H1 (cell line): ENCODE results near the gene SELENBP1. TPM values are rescaled to one million over a fixed set of nuclear protein-coding genes. Genes with fewer than 3 reads are reported as not detected.

Source experiments
- CTCF ChIA-PET: fragments of 300-600 bp; sonication (Branson Sonifier 250); formaldehyde crosslinking; loops from one replicate; lab custom pipeline; 2021; ENCODE audit not compliant: partially characterized antibody; lab: Charles Lee
- POLR2A ChIA-PET: fragments of 300-600 bp; sonication (Branson Sonifier 250); formaldehyde crosslinking; loops from one replicate; lab custom pipeline; 2021; ENCODE audit warnings: inconsistent platforms; ENCODE audit not compliant: partially characterized antibody; lab: Charles Lee
- DNase-seq, 2 experiments: peaks; one replicate each; pipeline versions ENCODE4 v3.0.0 to v3.0.0-alpha.2; 2010 to 2022; ENCODE audit warnings: low spot score in 2 of 2, low read depth in 1 of 2, mixed read lengths in 1 of 2
- FAIRE-seq: peaks from 2 replicates; lab custom pipeline; 2011; peaks lifted over from hg19 to GRCh38; lab: Jason Lieb, UNC
- H2AFZ ChIP-seq: 2 replicates; pipeline ENCODE4 v1.8.1; 2012; ENCODE audit warnings: low read length, inconsistent platforms
- H2AK5ac ChIP-seq: 2 replicates; pipeline ENCODE4 v1.6.1; 2013; ENCODE audit warnings: low read depth, low read length
- H2BK120ac ChIP-seq: replicated peaks from 2 replicates; pipeline ENCODE3; 2013; ENCODE audit warnings: low read depth, low read length, inconsistent platforms
- H2BK12ac ChIP-seq: 2 replicates; pipeline ENCODE4 v1.6.1; 2013; ENCODE audit warnings: low read depth, low read length
- H2BK15ac ChIP-seq: 2 replicates; pipeline ENCODE4 v1.6.1; 2013; ENCODE audit warnings: low read length
- H2BK20ac ChIP-seq: 2 replicates; pipeline ENCODE4 v1.6.1; 2013; ENCODE audit warnings: low read length
- H2BK5ac ChIP-seq: 2 replicates; pipeline ENCODE4 v1.6.1; 2013; ENCODE audit warnings: low read depth, low read length
- H3K14ac ChIP-seq: 2 replicates; pipeline ENCODE4 v1.6.1; 2013; ENCODE audit warnings: inconsistent platforms; ENCODE audit not compliant: insufficient read length
- H3K18ac ChIP-seq: 2 replicates; pipeline ENCODE4 v1.6.1; 2013; ENCODE audit warnings: low read length; ENCODE audit errors: extremely low read depth
- H3K23ac ChIP-seq: 2 replicates; pipeline ENCODE4 v1.6.1; 2013; ENCODE audit warnings: inconsistent platforms; ENCODE audit not compliant: insufficient read length
- H3K23me2 ChIP-seq: 2 replicates; pipeline ENCODE4 v1.6.1; 2013; ENCODE audit warnings: low read depth, low read length
- H3K27ac ChIP-seq: 2 replicates; pipeline ENCODE4 v1.6.1; 2011; ENCODE audit warnings: low read depth, low read length, inconsistent platforms
- H3K27me3 ChIP-seq, 4 experiments: replicated peaks in 1 of 4; 1 replicate in 1 of 4; 2 replicates in 3 of 4; pipeline versions ENCODE4 v1.6.1 to v1.8.1; 2011 to 2013; ENCODE audit warnings: low read length in 3 of 4, mild to moderate bottlenecking in 3 of 4, inconsistent platforms in 2 of 4, mixed read lengths in 2 of 4, moderate library complexity in 1 of 4; ENCODE audit not compliant: control insufficient read depth in 3 of 4, insufficient read depth in 3 of 4; ENCODE audit errors: extremely low read depth in 1 of 4
- H3K36me3 ChIP-seq, 4 experiments: 2 replicates each; pipeline versions ENCODE4 v1.6.1 to v1.8.1; 2011 to 2013; ENCODE audit warnings: mild to moderate bottlenecking in 4 of 4, low read length in 3 of 4, moderate library complexity in 2 of 4, control low read depth in 1 of 4, inconsistent platforms in 1 of 4; ENCODE audit not compliant: insufficient read depth in 4 of 4, control insufficient read depth in 2 of 4
- H3K4ac ChIP-seq: replicated peaks from 2 replicates; pipeline ENCODE3; 2013; ENCODE audit warnings: low read length, low read depth, mixed read lengths, inconsistent platforms; ENCODE audit not compliant: insufficient read length
- H3K4me1 ChIP-seq, 4 experiments: replicated peaks in 1 of 4; 1 replicate in 1 of 4; 2 replicates in 3 of 4; pipeline versions ENCODE4 v1.6.1 to v1.8.1; 2011 to 2013; ENCODE audit warnings: low read length in 3 of 4, inconsistent platforms in 2 of 4, mixed read lengths in 1 of 4; ENCODE audit not compliant: insufficient read depth in 4 of 4, control insufficient read depth in 3 of 4
- H3K4me2 ChIP-seq, 2 experiments: 2 replicates each; pipeline versions ENCODE4 v1.6.1 to v1.8.1; 2011 to 2013; ENCODE audit warnings: low read depth in 2 of 2, low read length in 2 of 2, control low read depth in 1 of 2, inconsistent platforms in 1 of 2, mild to moderate bottlenecking in 1 of 2; ENCODE audit not compliant: insufficient read depth in 1 of 2
- H3K4me3 ChIP-seq, 4 experiments: fragments of 200-600, 300-600 bp in 1 of 4; sonication (generic), shearing (Covaris generic), sonication (Bioruptor Twin) in 1 of 4; 2 replicates each; pipeline versions ENCODE4 v1.5.1 to v1.8.1; 2011 to 2016; ENCODE audit warnings: low read length in 4 of 4, low read depth in 3 of 4, control low read depth in 2 of 4, inconsistent platforms in 2 of 4, mild to moderate bottlenecking in 2 of 4, mixed read lengths in 1 of 4, moderate library complexity in 1 of 4; ENCODE audit not compliant: insufficient read depth in 2 of 4; ENCODE audit errors: extremely low read depth in 1 of 4
- H3K56ac ChIP-seq: replicated peaks from 2 replicates; pipeline ENCODE3; 2013; ENCODE audit warnings: low read depth, mild to moderate bottlenecking, mixed read lengths, low read length, inconsistent platforms; ENCODE audit not compliant: insufficient read length
- H3K79me1 ChIP-seq: 2 replicates; pipeline ENCODE4 v1.6.1; 2013; ENCODE audit warnings: low read depth, low read length, control low read depth
- H3K79me2 ChIP-seq, 2 experiments: 2 replicates each; pipeline versions ENCODE4 v1.6.1 to v1.8.1; 2012 to 2013; ENCODE audit warnings: low read length in 2 of 2, mild to moderate bottlenecking in 2 of 2, inconsistent platforms in 1 of 2; ENCODE audit not compliant: insufficient read depth in 2 of 2, control insufficient read depth in 1 of 2
- H3K9ac ChIP-seq, 4 experiments: replicated peaks in 1 of 4; 1 replicate in 1 of 4; 2 replicates in 3 of 4; pipeline versions ENCODE4 v1.6.1 to v1.8.1; 2011 to 2013; ENCODE audit warnings: low read depth in 3 of 4, low read length in 3 of 4, control low read depth in 2 of 4, mild to moderate bottlenecking in 2 of 4, moderate library complexity in 2 of 4, inconsistent platforms in 1 of 4; ENCODE audit errors: extremely low read depth in 1 of 4
- H3K9me3 ChIP-seq, 2 experiments: 2 replicates each; pipeline versions ENCODE4 v1.6.1 to v1.8.1; 2012 to 2013; ENCODE audit warnings: mild to moderate bottlenecking in 2 of 2, moderate library complexity in 2 of 2, control low read depth in 1 of 2, inconsistent platforms in 1 of 2, low read depth in 1 of 2, low read length in 1 of 2, mixed read lengths in 1 of 2; ENCODE audit not compliant: insufficient read depth in 2 of 2
- H4K20me1 ChIP-seq, 2 experiments: replicated peaks in 1 of 2; 2 replicates each; pipeline versions ENCODE3 to v1.8.1; 2011 to 2013; ENCODE audit warnings: inconsistent platforms in 2 of 2, low read length in 2 of 2, mild to moderate bottlenecking in 1 of 2; ENCODE audit not compliant: insufficient read depth in 2 of 2, control insufficient read depth in 1 of 2
- H4K5ac ChIP-seq: 2 replicates; pipeline ENCODE4 v1.6.1; 2013; ENCODE audit warnings: low read length, low read depth, mixed read lengths, inconsistent platforms; ENCODE audit not compliant: insufficient read length
- H4K8ac ChIP-seq: 2 replicates; pipeline ENCODE4 v1.8.0; 2013; ENCODE audit warnings: mild to moderate bottlenecking, moderate library complexity, low read length, inconsistent platforms; ENCODE audit not compliant: insufficient read depth; ENCODE audit errors: extremely low read depth
- H4K91ac ChIP-seq: replicated peaks from 2 replicates; pipeline ENCODE3; 2013; ENCODE audit warnings: low read length, mixed read lengths, inconsistent platforms; ENCODE audit not compliant: insufficient read length
- WGBS, 2 experiments: shearing (Covaris generic) in 1 of 2; methylation state at CpG; one replicate each; pipeline versions ENCODE4 v1.1.6 to v1.1.7; 2013 to 2015; ENCODE audit warnings: low lambda C conversion rate in 2 of 2, mixed read lengths in 2 of 2, inconsistent platforms in 1 of 2, low coverage in 1 of 2, missing lambda C conversion rate in 1 of 2; ENCODE audit not compliant: insufficient replicate concordance in 2 of 2, insufficient coverage in 1 of 2, insufficient read length in 1 of 2; ENCODE audit errors: extremely low coverage in 1 of 2, missing lambda C conversion rate in 1 of 2; 5-methylcytosine and 5-hydroxymethylcytosine counted together
- long read RNA-seq, 2 experiments: library from RNA in 1 of 2; library from capped mRNA in 1 of 2; stranded (forward); transcript quantifications; one replicate each; pipeline ENCODE4 v2.0.0, GENCODE V29; 2021; ENCODE audit warnings: inconsistent platforms in 1 of 2
- polyA minus RNA-seq, 3 experiments: library from RNA; depleted of rRNA, polyadenylated mRNA; stranded (reverse); fragments of >200 nt; gene quantifications; 1 replicate in 2 of 3; 2 replicates in 1 of 3; pipeline ENCODE4 v1.2.3, GENCODE V29; 2011
- polyA plus RNA-seq, 7 experiments: library from polyadenylated mRNA; depleted of rRNA in 3 of 7; stranded (reverse) in 5 of 7; unstranded in 2 of 7; fragments of >200 nt in 5 of 7; fragments of 200-250 nt in 2 of 7; gene quantifications; 1 replicate in 5 of 7; 2 replicates in 1 of 7; 4 replicates in 1 of 7; pipeline versions ENCODE4 v1.2.1 to v1.2.3, GENCODE V29; 2011 to 2013; ENCODE audit warnings: missing spikeins in 2 of 7, mixed read lengths in 2 of 7
- total RNA-seq: library from RNA; stranded (reverse); fragmentation: NEBNext Ultra II Directional; extraction: Animal tissue kit (Norgen Biotek cat#: 25700); gene quantifications from 2 replicates; pipeline ENCODE4 v1.2.1, GENCODE V29; 2021

SELENBP1 gene
- total RNA-seq (15.3 and 20.0 TPM in 2 replicates), polyA plus RNA-seq (2011; rRNA removed) (32.4 and 39.4 TPM in 2 replicates), polyA minus RNA-seq (2011; rRNA and poly(A)+ RNA removed) (18.6 and 27.3 TPM in 2 replicates)
- polyA plus RNA-seq (2011; cell fraction: cytosol; rRNA removed): 39.9 TPM
- polyA plus RNA-seq (2011; cell fraction: nucleus; rRNA removed): 120 TPM
- 22.5 to 28.2 TPM (median 25.5 TPM) in 4 replicates for polyA plus RNA-seq (2012, experiment 1 of 2)
- polyA plus RNA-seq (2012, experiment 2 of 2): 18.5 TPM
- 11.7 TPM for polyA plus RNA-seq (2013, experiment 1 of 2)
- polyA plus RNA-seq (2013, experiment 2 of 2): 10.3 TPM
- polyA minus RNA-seq (2011; cell fraction: cytosol; rRNA and poly(A)+ RNA removed): 12.6 TPM
- polyA minus RNA-seq (2011; cell fraction: nucleus; rRNA and poly(A)+ RNA removed): 12.8 TPM
- long read RNA-seq, experiment 1, partial matches to known transcripts: 4 of 9 reads
- long read RNA-seq, experiment 1, other reads (novel, unspliced or antisense): 1 of 9 reads
- long read RNA-seq, experiment 2, transcript SELENBP1-201 (12 exons, 1,752 nt): major isoform, 9 of 14 reads
- long read RNA-seq, experiment 2, partial matches to known transcripts: 0 of 14 reads
- long read RNA-seq, experiment 2, other reads (novel, unspliced or antisense): 4 of 14 reads

DNA sequence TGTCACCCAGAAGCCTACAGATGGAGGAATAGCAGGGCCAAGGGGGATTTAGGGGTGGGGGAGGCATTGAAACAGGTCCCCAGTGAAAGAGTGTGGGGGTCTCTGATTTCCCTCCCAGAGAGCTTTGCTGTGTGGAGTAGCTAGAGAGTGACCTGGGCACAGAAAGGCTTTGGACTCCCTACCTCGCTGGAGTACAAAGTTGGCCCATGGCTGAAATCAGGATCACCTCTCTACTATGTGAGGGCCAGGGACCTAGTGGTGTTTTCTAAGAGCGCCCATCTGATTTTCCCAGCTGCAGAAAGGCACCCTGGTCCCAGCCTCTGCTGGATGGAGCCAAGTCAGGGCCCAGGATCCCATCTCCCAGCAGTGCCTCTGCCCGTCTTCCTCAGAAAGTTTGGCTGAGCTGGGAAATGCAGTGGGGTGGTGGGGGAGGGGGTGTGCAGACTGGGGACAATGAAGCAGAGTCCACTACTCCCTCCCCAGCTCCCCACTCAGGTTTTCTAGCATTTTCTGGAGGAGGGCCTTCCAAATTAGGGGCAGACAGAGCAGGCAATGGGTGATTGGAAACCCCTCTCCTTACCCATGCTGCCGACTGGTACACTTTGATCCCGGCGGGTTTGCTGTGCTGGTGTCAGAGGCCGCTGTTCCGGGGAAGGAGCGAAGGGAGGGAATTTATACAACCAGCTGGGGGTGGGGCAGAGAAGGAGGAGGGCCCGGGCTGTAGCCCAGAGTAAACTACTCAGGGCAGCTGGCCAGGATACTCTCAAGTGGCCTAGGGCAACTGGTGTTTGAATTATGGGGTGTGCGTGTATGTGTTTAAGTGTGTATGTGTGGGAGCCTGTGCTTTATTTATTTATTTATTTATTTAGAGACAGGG, at the start of gene SELENBP1:
TSS of gene SELENBP1 (minus strand) at position 648 of the 877 bp plus-strand sequence. CDS start at position 584, 64 bp downstream.
- WGBS, 2 experiments: 32% methylated on average over 11 of the region's 11 CpGs; no CpG with 5 or more reads in 1 of the 2 experiments

More for the DNA sequence above, at the start of gene SELENBP1:
- H2BK12ac ChIP-seq: peak within 1 kb of the TSS; percentile 84; the same call in 1 of the 2 replicates
- no peaks in the 10 kb centered on the region; a peak in 1 of 8 replicates for H3K36me3 ChIP-seq
- H3K9ac ChIP-seq: peak within 1 kb of the TSS in 3 of 4 experiments; percentile 16 to 49 (median 28); a peak in 4 of 7 replicates
- H3K18ac ChIP-seq: peak within 1 kb of the TSS; percentile 90
- peaks cover 2% of the 10 kb centered on the region; the same call in 1 of the 2 replicates for H3K23me2 ChIP-seq
- peak within 1 kb of the TSS; percentile 95 for H2BK15ac ChIP-seq
- H4K5ac ChIP-seq: no peak within 1 kb of the TSS
- H3K79me2 ChIP-seq: no peaks in the 10 kb centered on the region
- no peaks in the 10 kb centered on the region for H3K27me3 ChIP-seq
- H3K4ac ChIP-seq: peak within 1 kb of the TSS; percentile 96
- H2AFZ ChIP-seq: peak within 1 kb of the TSS; percentile 24
- ChIA-PET CTCF (interaction anchor here (0.5 to 1.7 kb wide), 9 partner anchors 16 to 71 kb away, joined by 3 to 5 read pairs (median 4); partner anchors contain the start of gene PSMB4), POLR2A (interaction anchor here (0.6 to 2.1 kb wide), 12 partner anchors 9 to 122 kb away, joined by 3 to 12 read pairs (median 4); partner anchors contain the start of genes PI4KB, PSMB4 and RFX5)
- H4K91ac ChIP-seq: peak within 1 kb of the TSS; percentile 77
- H2AK5ac ChIP-seq: 0 out of 2 replicates have a peak within 1 kb of the TSS, but pooled peaks have one; percentile 1
- no peak within 1 kb of the TSS for H3K27ac ChIP-seq
- no peak within 1 kb of the TSS for H3K14ac ChIP-seq
- no peaks in the 10 kb centered on the region for H3K9me3 ChIP-seq
- FAIRE-seq: no peak
- H4K8ac ChIP-seq: peak within 1 kb of the TSS; percentile 22
- peak; percentile 19 to 76 for DNase-seq
- H3K23ac ChIP-seq: no peak within 1 kb of the TSS
- H4K20me1 ChIP-seq: no peaks in the 10 kb centered on the region
- H2BK120ac ChIP-seq: peak within 1 kb of the TSS; percentile 85
- no peak within 1 kb of the TSS; the same call in 1 of the 2 replicates for H2BK20ac ChIP-seq
- no peaks in the 10 kb centered on the region for H3K79me1 ChIP-seq
- H3K4me3 ChIP-seq: peak within 1 kb of the TSS; percentile 11 to 55 (median 31); a peak in 7 of 8 replicates
- H2BK5ac ChIP-seq: peak within 1 kb of the TSS; percentile 66; the same call in 1 of the 2 replicates
- peaks cover 0 to 11% (median 8%) of the 10 kb centered on the region in 4 experiments; a peak in 6 of 7 replicates for H3K4me1 ChIP-seq
- H3K56ac ChIP-seq: peak within 1 kb of the TSS; percentile 53
- peak within 1 kb of the TSS; percentile 59 to 60 for H3K4me2 ChIP-seq
